H1 (cell line): ENCODE results near the gene TIMM8A. TPM values are rescaled to one million over a fixed set of nuclear protein-coding genes. Genes with fewer than 3 reads are reported as not detected.

Source experiments
- BACH1 ChIP-seq: IDR thresholded peaks from 2 replicates; pipeline ENCODE4 v1.6.1; 2012; ENCODE audit warnings: low read length, improper control_type of control experiment
- CBX8 ChIP-seq: fragments of 300-800, 300-1000 bp; sonication (generic); IDR thresholded peaks from 2 replicates; pipeline ENCODE4 v1.7.1; 2016; ENCODE audit warnings: low read depth, low read length, borderline replicate concordance
- CHD2 ChIP-seq: IDR thresholded peaks from 2 replicates; pipeline ENCODE4 v1.6.1; 2012; ENCODE audit warnings: low read length, improper control_type of control experiment
- CHD7 ChIP-seq: fragments of 300-600 bp; sonication (generic); IDR thresholded peaks from 2 replicates; pipeline ENCODE4 v1.7.1; 2012; ENCODE audit warnings: low read length, moderate library complexity, mild to moderate bottlenecking, inconsistent platforms; ENCODE audit not compliant: insufficient replicate concordance
- JUN ChIP-seq: IDR thresholded peaks from 2 replicates; pipeline ENCODE4 v1.6.1; 2011; ENCODE audit warnings: low read depth, mild to moderate bottlenecking, improper control_type of control experiment, low read length
- MAFK ChIP-seq: IDR thresholded peaks from 2 replicates; pipeline ENCODE4 v1.6.1; 2012; ENCODE audit warnings: low read depth, mild to moderate bottlenecking, improper control_type of control experiment, low read length
- MAX ChIP-seq: IDR thresholded peaks from 2 replicates; pipeline ENCODE4 v1.6.1; 2012; ENCODE audit warnings: inconsistent platforms
- NANOG ChIP-seq: IDR thresholded peaks from 2 replicates; pipeline ENCODE4 v1.6.1; 2011; ENCODE audit warnings: low read length, low read depth, mild to moderate bottlenecking, inconsistent platforms; ENCODE audit not compliant: insufficient read depth, poor library complexity, severe bottlenecking
- PHF8 ChIP-seq: fragments of 200-600 bp; sonication (generic); conservative IDR thresholded peaks from 2 replicates; pipeline ENCODE4 v1.7.1; 2012; ENCODE audit warnings: low read depth, mild to moderate bottlenecking, inconsistent platforms, low read length, moderate library complexity
- POLR2AphosphoS5 ChIP-seq: IDR thresholded peaks from 2 replicates; pipeline ENCODE4 v1.6.1; 2011; ENCODE audit warnings: low read depth, low read length
- RXRA ChIP-seq: IDR thresholded peaks from 2 replicates; pipeline ENCODE4 v1.6.1; 2011; ENCODE audit warnings: low read depth, mild to moderate bottlenecking, low read length, moderate library complexity; ENCODE audit not compliant: insufficient read depth
- SIX5 ChIP-seq: IDR thresholded peaks from 2 replicates; pipeline ENCODE4 v1.6.1; 2011; ENCODE audit warnings: mild to moderate bottlenecking, low read depth, low read length
- polyA plus RNA-seq, 7 experiments: library from polyadenylated mRNA; depleted of rRNA in 3 of 7; stranded (reverse) in 5 of 7; unstranded in 2 of 7; fragments of >200 nt in 5 of 7; fragments of 200-250 nt in 2 of 7; gene quantifications; 1 replicate in 5 of 7; 2 replicates in 1 of 7; 4 replicates in 1 of 7; pipeline versions ENCODE4 v1.2.1 to v1.2.3, GENCODE V29; 2011 to 2013; ENCODE audit warnings: missing spikeins in 2 of 7, mixed read lengths in 2 of 7
- total RNA-seq: library from RNA; stranded (reverse); fragmentation: NEBNext Ultra II Directional; extraction: Animal tissue kit (Norgen Biotek cat#: 25700); gene quantifications from 2 replicates; pipeline ENCODE4 v1.2.1, GENCODE V29; 2021

TIMM8A gene
- total and polyA plus RNA-seq, 2 of the 8 experiments (the other 6 are each of a cell fraction or from before 2014, with no cell fraction given), result 16.1 to 38.1 TPM

- TF ChIP-seq CHD7, result no peak
- TF ChIP-seq CBX8, result no peak
- TF ChIP-seq NANOG, result no peak
- TF ChIP-seq RXRA, result no peak
- TF ChIP-seq MAFK, result no peak
- TF ChIP-seq JUN, result no peak
- TF ChIP-seq CHD2, result no peak
- no peak for TF ChIP-seq MAX
- no peak for TF ChIP-seq PHF8
- TF ChIP-seq SIX5, result no peak
- no peak for TF ChIP-seq POLR2AphosphoS5
- no peak for TF ChIP-seq BACH1
Measured at GRCh38 chrX:101362757-101363156, 14.2 kb upstream of the TIMM8A start (continued).
